Tibial nerve (tissue), 4 donors: Measurements from ENCODE around the gene SCCPDH. TPM values are rescaled to one million over a fixed set of nuclear protein-coding genes. Genes with fewer than 3 reads are reported as not detected.

Experiments used
- DNase-seq, 2 donors: peaks; one replicate each; pipeline ENCODE4 v3.0.0-alpha.2; 2019; ENCODE audit warnings: low spot score in 2 of 2
- H3K27ac ChIP-seq, 4 donors: fragments of 200-600 bp; sonication (generic) in 3 of 4; one replicate each; pipeline ENCODE4 v1.5.1; 2017 to 2019; ENCODE audit warnings: mild to moderate bottlenecking in 1 of 4
- H3K27me3 ChIP-seq, 2 donors: fragments of 200-600 bp; sonication (generic) in 1 of 2; one replicate each; pipeline versions ENCODE4 v1.5.1 to v1.6.0; 2017 to 2019
- H3K36me3 ChIP-seq, 3 donors: fragments of 200-600 bp; sonication (generic); one replicate each; pipeline ENCODE4 v1.5.1; 2018 to 2019
- H3K4me1 ChIP-seq, 4 donors: fragments of 200-600 bp; sonication (generic) in 3 of 4; one replicate each; pipeline ENCODE4 v1.5.1; 2017 to 2019
- H3K4me3 ChIP-seq, 4 donors: fragments of 200-600 bp; sonication (generic) in 3 of 4; one replicate each; pipeline ENCODE4 v1.5.1; 2017 to 2019; ENCODE audit warnings: mild to moderate bottlenecking in 1 of 4, moderate library complexity in 1 of 4
- H3K9me3 ChIP-seq, 4 donors: fragments of 200-600 bp; sonication (generic) in 3 of 4; one replicate each; pipeline ENCODE4 v1.5.1; 2017 to 2019
- EP300 ChIP-seq, 2 donors: sonication (generic); formaldehyde crosslinking; IDR thresholded peaks; one replicate each; pipeline ENCODE4 v1.6.1; 2017; ENCODE audit warnings: antibody characterized with exemption in 2 of 2, mild to moderate bottlenecking in 1 of 2
- POLR2A ChIP-seq, 2 donors: fragments of 450-650 bp; IDR thresholded peaks; one replicate each; pipeline ENCODE4 v1.6.1; 2017; ENCODE audit warnings: antibody characterized with exemption in 2 of 2, mild to moderate bottlenecking in 2 of 2, moderate library complexity in 2 of 2
- WGBS, 2 donors: methylation state at CpG; one replicate each; pipeline ENCODE4 v1.1.5; 2018; 5-methylcytosine and 5-hydroxymethylcytosine counted together
- total RNA-seq, 4 donors: library from RNA; depleted of rRNA; stranded (reverse); fragments of >200 nt; gene quantifications; one replicate each; pipeline ENCODE4 v1.1.0, GENCODE V29; 2016
- TF ChIP-seq, protein P1 (sequence below), 5 experiments: fragments of 200-600 bp in 3 of 5; fragments of 450-650 bp in 2 of 5; sonication (generic) in 3 of 5; IDR thresholded peaks; one replicate each; pipeline ENCODE4 v1.5.1; 2016 to 2019; ENCODE audit warnings: antibody characterized with exemption in 5 of 5, mild to moderate bottlenecking in 3 of 5, moderate library complexity in 2 of 5

SCCPDH gene
- total RNA-seq, 4 donors from 2014 or later: 61.2 to 109 (median 74.6) TPM

DNA sequence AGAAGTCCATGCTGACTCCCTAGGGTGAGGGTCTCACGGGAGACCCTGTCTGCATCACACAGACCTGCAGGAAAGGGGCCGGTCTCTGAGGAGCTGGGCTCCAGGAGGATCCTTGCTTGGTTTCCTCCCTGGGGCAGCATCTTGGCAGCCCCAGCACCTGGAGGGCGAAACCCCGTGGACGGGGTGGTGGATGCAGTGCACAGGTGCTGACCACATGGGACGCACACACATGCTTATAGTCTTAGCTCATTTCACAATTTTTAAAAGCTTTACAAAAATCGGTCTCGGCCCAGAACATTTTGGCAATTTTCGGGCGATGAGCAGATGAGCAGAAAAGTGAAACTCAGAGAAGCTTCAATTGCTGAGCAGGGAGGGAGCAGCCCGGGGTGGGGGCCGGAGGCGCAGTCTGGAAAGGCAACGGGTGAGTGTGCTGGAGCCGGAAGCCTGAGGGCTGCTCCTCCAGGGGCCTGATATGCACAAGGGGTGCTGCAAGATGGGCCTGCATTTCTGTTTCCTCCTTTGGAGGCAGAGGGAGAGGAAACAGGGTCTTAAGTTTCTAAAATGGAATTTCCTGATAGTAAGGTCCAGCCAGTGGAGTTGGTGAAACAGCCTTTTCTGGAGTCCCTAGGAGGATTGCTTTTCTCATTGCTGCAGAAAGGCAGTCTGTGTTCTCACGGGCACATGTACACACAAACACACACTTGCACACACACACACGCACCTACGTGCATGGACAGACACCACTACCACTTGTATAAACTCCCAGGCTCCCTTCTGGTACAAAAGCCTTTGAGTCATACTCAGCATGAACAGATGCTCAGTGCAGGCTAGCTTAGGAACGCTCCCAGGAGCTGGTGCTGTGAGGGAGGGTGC lies 60.6 kb downstream of the SCCPDH start:
- H3K27me3 ChIP-seq: peaks cover 0 to 7% of the 10 kb centered on the region in 2 donors
- H3K4me3 ChIP-seq: peak overlapping the region in 2 of 4 donors; percentile 10 to 20
- peak in 1 of 2 donors; percentile 29 for DNase-seq
- H3K27ac ChIP-seq: peak overlapping the region in 1 of 4 donors; percentile 62
- H3K9me3 ChIP-seq: no peaks in the 10 kb centered on the region
- peaks cover 0 to 38% (median 3%) of the 10 kb centered on the region in 4 donors for H3K4me1 ChIP-seq
- H3K36me3 ChIP-seq: peaks cover 0 to 23% (median 0%) of the 10 kb centered on the region in 3 donors
- TF ChIP-seq EP300 (IDR thresholded peaks at IDR 0.05) (no peak), POLR2A (IDR thresholded peaks at IDR 0.05) (no peak)
- TF ChIP-seq, protein P1, sequence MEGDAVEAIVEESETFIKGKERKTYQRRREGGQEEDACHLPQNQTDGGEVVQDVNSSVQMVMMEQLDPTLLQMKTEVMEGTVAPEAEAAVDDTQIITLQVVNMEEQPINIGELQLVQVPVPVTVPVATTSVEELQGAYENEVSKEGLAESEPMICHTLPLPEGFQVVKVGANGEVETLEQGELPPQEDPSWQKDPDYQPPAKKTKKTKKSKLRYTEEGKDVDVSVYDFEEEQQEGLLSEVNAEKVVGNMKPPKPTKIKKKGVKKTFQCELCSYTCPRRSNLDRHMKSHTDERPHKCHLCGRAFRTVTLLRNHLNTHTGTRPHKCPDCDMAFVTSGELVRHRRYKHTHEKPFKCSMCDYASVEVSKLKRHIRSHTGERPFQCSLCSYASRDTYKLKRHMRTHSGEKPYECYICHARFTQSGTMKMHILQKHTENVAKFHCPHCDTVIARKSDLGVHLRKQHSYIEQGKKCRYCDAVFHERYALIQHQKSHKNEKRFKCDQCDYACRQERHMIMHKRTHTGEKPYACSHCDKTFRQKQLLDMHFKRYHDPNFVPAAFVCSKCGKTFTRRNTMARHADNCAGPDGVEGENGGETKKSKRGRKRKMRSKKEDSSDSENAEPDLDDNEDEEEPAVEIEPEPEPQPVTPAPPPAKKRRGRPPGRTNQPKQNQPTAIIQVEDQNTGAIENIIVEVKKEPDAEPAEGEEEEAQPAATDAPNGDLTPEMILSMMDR (IDR thresholded peaks at IDR 0.05): no peak
- WGBS, 2 donors: 39 to 57% methylated on average over 19 of the region's 19 CpGs

- no peak for DNase-seq
- H3K9me3 ChIP-seq: no peaks in the 10 kb centered on the region
- peaks cover 0 to 16% (median 0%) of the 10 kb centered on the region in 3 donors for H3K36me3 ChIP-seq
- H3K27ac ChIP-seq: peak overlapping the region in 1 of 4 donors; percentile 62
- 71 to 77% methylated on average over 17 to 18 of the region's 18 CpGs for WGBS, 2 donors
- TF ChIP-seq, protein P1 (IDR thresholded peaks at IDR 0.05): no peak
- TF ChIP-seq POLR2A (IDR thresholded peaks at IDR 0.05): no peak
- TF ChIP-seq EP300 (IDR thresholded peaks at IDR 0.05): no peak
- H3K27me3 ChIP-seq: peaks cover 0 to 15% of the 10 kb centered on the region in 2 donors
- no peak overlapping the region for H3K4me3 ChIP-seq
- peaks cover 0 to 38% (median 3%) of the 10 kb centered on the region in 4 donors for H3K4me1 ChIP-seq
These were observed 61.4 kb downstream of the SCCPDH start for GRCh38 chr1:246785494-246786111.

DNA sequence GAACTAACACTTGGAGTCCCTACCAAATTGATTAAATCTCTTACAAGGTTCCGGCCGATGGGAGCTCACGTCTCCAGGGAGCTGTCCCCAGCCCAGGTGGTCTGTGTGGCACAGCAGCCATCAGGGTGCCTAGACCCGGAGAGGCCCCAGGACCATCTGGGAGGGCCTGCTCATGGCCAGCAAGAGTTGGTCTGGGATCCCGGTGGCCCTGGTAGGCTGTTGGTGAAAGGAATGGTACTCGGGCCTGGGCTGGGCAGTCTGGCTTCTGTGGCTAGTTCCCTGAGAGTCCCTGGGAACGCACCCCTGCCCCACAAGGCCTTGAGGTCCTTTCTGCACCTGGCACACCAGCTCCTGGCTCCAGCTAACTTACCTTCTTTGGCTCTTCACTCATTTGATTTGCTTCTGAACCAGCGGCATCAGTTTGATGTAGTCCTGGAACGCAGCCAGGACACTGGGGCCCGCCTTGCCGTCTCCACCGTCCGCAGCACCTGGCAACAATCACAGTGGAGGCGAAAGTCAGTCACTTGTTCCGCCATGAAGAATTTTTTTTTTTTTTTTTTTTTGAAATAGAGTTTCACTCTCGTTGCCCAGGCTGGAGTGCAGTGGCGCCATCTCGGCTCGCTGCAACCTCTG lies 62.5 kb downstream of the SCCPDH start:
- Histone ChIP-seq H3K9me3 (no peaks in the 10 kb centered on the region), H3K4me1 (peaks cover 0 to 37% (median 3%) of the 10 kb centered on the region in 4 donors), H3K27me3 (peaks cover 0 to 19% of the 10 kb centered on the region in 2 donors), H3K27ac (no peak overlapping the region), H3K4me3 (no peak overlapping the region), H3K36me3 (peaks cover 0 to 5% (median 0%) of the 10 kb centered on the region in 3 donors)
- no peak for DNase-seq
- 79 to 83% methylated on average over 19 of the region's 19 CpGs for WGBS, 2 donors
- TF ChIP-seq EP300 (IDR thresholded peaks at IDR 0.05) (no peak), POLR2A (IDR thresholded peaks at IDR 0.05) (no peak)
- TF ChIP-seq, protein P1 (IDR thresholded peaks at IDR 0.05): no peak

DNA sequence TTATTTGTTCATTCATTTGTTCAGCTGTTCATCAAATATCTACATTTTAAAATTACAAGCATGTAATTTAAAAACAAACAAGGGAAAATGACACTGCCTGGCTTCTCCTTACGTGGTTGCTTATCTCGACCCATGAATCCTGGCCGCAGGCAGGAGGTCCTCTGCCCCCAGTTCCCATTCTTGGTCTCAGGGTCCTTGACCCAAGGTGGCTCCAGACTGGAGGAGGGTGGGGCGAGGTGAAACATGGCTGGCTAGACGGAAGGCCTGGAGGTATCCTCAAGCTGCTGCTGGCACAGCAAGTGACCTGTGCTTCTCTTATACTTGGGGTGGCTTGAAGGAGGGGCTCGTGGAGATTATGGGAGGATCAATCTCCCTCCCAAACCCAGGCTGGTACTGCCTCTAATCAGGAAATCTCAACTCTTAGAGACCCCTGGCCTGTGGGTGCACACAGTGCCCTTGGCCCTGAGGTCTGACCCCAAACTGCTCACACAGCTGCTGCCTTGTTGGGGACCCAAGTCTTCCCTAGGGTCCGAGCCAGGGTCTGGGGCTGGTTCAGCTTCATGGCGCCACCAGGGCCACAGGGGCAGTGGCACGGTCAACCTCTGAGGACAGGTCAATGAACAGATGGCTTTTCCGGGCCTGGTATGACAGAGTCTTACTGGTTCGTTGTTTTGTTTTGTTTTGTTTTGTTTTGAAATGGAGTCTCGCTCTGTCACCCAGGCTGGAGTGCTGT lies 63.7 kb downstream of the SCCPDH start:
- Histone ChIP-seq H3K4me1 (peaks cover 0 to 26% (median 3%) of the 10 kb centered on the region in 4 donors), H3K9me3 (no peaks in the 10 kb centered on the region), H3K36me3 (no peaks in the 10 kb centered on the region), H3K27me3 (peaks cover 0 to 19% of the 10 kb centered on the region in 2 donors), H3K4me3 (no peak overlapping the region), H3K27ac (no peak overlapping the region)
- TF ChIP-seq POLR2A (IDR thresholded peaks at IDR 0.05) (no peak), EP300 (IDR thresholded peaks at IDR 0.05) (no peak)
- TF ChIP-seq, protein P1 (IDR thresholded peaks at IDR 0.05): no peak
- WGBS, 2 donors: 87% methylated on average over 12 of the region's 12 CpGs
- DNase-seq: no peak
